GM18870 (cell line): ENCODE measurements around the gene C9orf78.
"Not testable (repeated sequence)": the region's sequence is repeated elsewhere in the genome, so short reads cannot be mapped to it uniquely, and the experiment has no call there.

Experiments
- ATAC-seq: cut with Tn5 transposase; IDR thresholded peaks from one replicate; pipeline ENCODE4 v1.9.1; 2021; ENCODE audit warnings: moderate library complexity; ENCODE audit not compliant: unreplicated experiment

C9orf78 gene

GRCh38 chr9:129813661-129814060 is 21.4 kb downstream of the C9orf78 start:
- no peak for ATAC-seq

GRCh38 chr9:129812385-129812784 is 22.7 kb downstream of the C9orf78 start:
- ATAC-seq: no peak

GRCh38 chr9:129811967-129812363 is 23.1 kb downstream of the C9orf78 start:
- no peak for ATAC-seq

GRCh38 chr9:129810788-129811187 is 24.3 kb downstream of the C9orf78 start:
- no peak for ATAC-seq

GRCh38 chr9:129810116-129810515 is 25.0 kb downstream of the C9orf78 start:
- ATAC-seq: no peak

GRCh38 chr9:129809346-129809745 is 25.7 kb downstream of the C9orf78 start:
- ATAC-seq: no peak

- ATAC-seq: no peak
Observed at GRCh38 chr9:129806061-129806460, 29.0 kb downstream of the C9orf78 start.

GRCh38 chr9:129803676-129804060 is 31.4 kb downstream of the C9orf78 start:
- no peak for ATAC-seq

GRCh38 chr9:129802833-129803675 is 32.0 kb downstream of the C9orf78 start, which contains the start of gene TOR1B:
TSS of gene TOR1B (plus strand) at chr9:129803184. CDS start at chr9:129803213, 29 bp downstream.
- peak; percentile 59 for ATAC-seq

GRCh38 chr9:129801504-129801903 is 33.6 kb downstream of the C9orf78 start:
- ATAC-seq: no peak

- ATAC-seq: no peak
Observed at GRCh38 chr9:129798973-129799372, 36.1 kb downstream of the C9orf78 start.

GRCh38 chr9:129796029-129796428 is 39.0 kb downstream of the C9orf78 start:
- not testable (repeated sequence) for ATAC-seq

- ATAC-seq: no peak
Observed at GRCh38 chr9:129794549-129794948, 40.5 kb downstream of the C9orf78 start.

GRCh38 chr9:129786481-129786880 is 48.6 kb downstream of the C9orf78 start:
- no peak for ATAC-seq

GRCh38 chr9:129785866-129786265 is 49.2 kb downstream of the C9orf78 start:
- ATAC-seq: no peak

- not testable (repeated sequence) for ATAC-seq
Observed at GRCh38 chr9:129784970-129785369, 50.1 kb downstream of the C9orf78 start.

GRCh38 chr9:129783516-129784361 is 51.3 kb downstream of the C9orf78 start:
- no peak for ATAC-seq

GRCh38 chr9:129781981-129782380 is 53.1 kb downstream of the C9orf78 start:
- ATAC-seq: no peak

GRCh38 chr9:129781131-129781530 is 53.9 kb downstream of the C9orf78 start:
- ATAC-seq: no peak

GRCh38 chr9:129779560-129780190 is 55.4 kb downstream of the C9orf78 start:
- no peak for ATAC-seq

- ATAC-seq: no peak
Observed at GRCh38 chr9:129778469-129778868, 56.6 kb downstream of the C9orf78 start.
